K562 (cell line): ENCODE measurements around the gene GPSM3. TPM values are rescaled to one million over a fixed set of nuclear protein-coding genes. Genes with fewer than 3 reads are reported as not detected.

Experiments
- ATAC-seq: fragments of 200-7000 bp; cut with Tn5 transposase; 3 replicates; pipeline ENCODE4 v1.9.1; 2020; ENCODE audit warnings: moderate library complexity
- BruUV-seq: library from RNA; stranded (reverse); fragments of 400-500 nt; replicated peaks from 2 replicates; lab custom pipeline; 2021; lab: Mats Ljungman, UMichigan
- CTCF ChIA-PET: fragments of 300-600 bp; formaldehyde crosslinking; extraction: SDS; loops from one replicate; lab custom pipeline; 2021; ENCODE audit warnings: low intra/inter-chr PET ratio; lab: Yijun Ruan, JAX
- POLR2A ChIA-PET: fragments of 300-600, 350-650 bp; sonication (Branson Sonifier 250); formaldehyde crosslinking; extraction: SDS; loops from one replicate; lab custom pipeline; 2021; ENCODE audit warnings: antibody characterized with exemption, inconsistent platforms; lab: Yijun Ruan, JAX
- DNase-seq, 4 experiments: peaks; one replicate each; pipeline versions ENCODE4 v3.0.0 to v3.0.0-alpha.2; 2011 to 2018; ENCODE audit warnings: low spot score in 3 of 4, mixed read lengths in 3 of 4; ENCODE audit errors: extremely low read depth in 1 of 4
- FAIRE-seq: peaks from 2 replicates; lab custom pipeline; 2011; peaks lifted over from hg19 to GRCh38; lab: Jason Lieb, UNC
- H2AFZ ChIP-seq: 2 replicates; pipeline ENCODE4 v1.6.0; 2011; ENCODE audit warnings: low read depth, low read length, control low read depth, inconsistent platforms
- H3K27ac ChIP-seq: fragments of 200-600 bp; 3 replicates; pipeline ENCODE4 v1.8.0; 2011; ENCODE audit warnings: low read depth, mild to moderate bottlenecking, control low read depth, inconsistent platforms, low read length, moderate library complexity, mixed read lengths; ENCODE audit errors: extremely low read depth
- H3K27me3 ChIP-seq, 2 experiments: fragments of 300-600 bp in 1 of 2; 2 replicates in 1 of 2; 3 replicates in 1 of 2; pipeline versions ENCODE4 v1.6.0 to v1.8.0; 2011; ENCODE audit warnings: inconsistent platforms in 2 of 2, low read length in 2 of 2, mild to moderate bottlenecking in 1 of 2, mixed read lengths in 1 of 2, moderate library complexity in 1 of 2; ENCODE audit not compliant: control insufficient read depth in 2 of 2, insufficient read depth in 2 of 2
- H3K36me3 ChIP-seq: fragments of 300-600 bp; 3 replicates; pipeline ENCODE4 v1.8.0; 2011; ENCODE audit warnings: mild to moderate bottlenecking, low read length, inconsistent platforms; ENCODE audit not compliant: control insufficient read depth, insufficient read depth
- H3K4me1 ChIP-seq, 2 experiments: fragments of 200-600 bp in 1 of 2; replicated peaks in 1 of 2; 2 replicates in 1 of 2; 3 replicates in 1 of 2; pipeline versions ENCODE4 v1.5.1 to v1.8.0; 2011; ENCODE audit warnings: inconsistent platforms in 2 of 2, low read length in 2 of 2, mild to moderate bottlenecking in 1 of 2, mixed read lengths in 1 of 2, moderate library complexity in 1 of 2; ENCODE audit not compliant: control insufficient read depth in 2 of 2, insufficient read depth in 2 of 2
- H3K4me2 ChIP-seq: 2 replicates; pipeline ENCODE4 v1.6.1; 2011; ENCODE audit warnings: low read length, control low read depth, inconsistent platforms, mixed read lengths; ENCODE audit not compliant: insufficient read depth
- H3K4me3 ChIP-seq: fragments of 200-600 bp; sonication (generic), shearing (Covaris generic); 2 replicates; pipeline ENCODE4 v1.5.1; 2016; ENCODE audit warnings: control low read depth, inconsistent platforms
- H3K79me2 ChIP-seq: fragments of 200-600 bp; 3 replicates; pipeline ENCODE4 v1.8.0; 2011; ENCODE audit warnings: low read length, inconsistent platforms; ENCODE audit not compliant: control insufficient read depth, insufficient read depth
- H3K9ac ChIP-seq, 2 experiments: 2 replicates each; pipeline versions ENCODE4 v1.6.0 to v1.6.1; 2011; ENCODE audit warnings: low read depth in 2 of 2, low read length in 2 of 2, control low read depth in 1 of 2, inconsistent platforms in 1 of 2, mild to moderate bottlenecking in 1 of 2, mixed read lengths in 1 of 2; ENCODE audit not compliant: insufficient read depth in 1 of 2
- H3K9me1 ChIP-seq: one replicate; pipeline ENCODE4 v1.6.0; 2011; ENCODE audit warnings: inconsistent platforms, mild to moderate bottlenecking, low read length, moderate library complexity; ENCODE audit not compliant: control insufficient read depth, insufficient read depth
- H3K9me3 ChIP-seq: replicated peaks from 2 replicates; pipeline ENCODE4 v1.5.1; 2011; ENCODE audit warnings: low read depth, low read length, inconsistent platforms; ENCODE audit not compliant: control insufficient read depth, insufficient read depth
- H4K20me1 ChIP-seq: replicated peaks from 2 replicates; pipeline ENCODE4 v1.6.1; 2011; ENCODE audit warnings: low read length, inconsistent platforms, mixed read lengths; ENCODE audit not compliant: control insufficient read depth, insufficient read depth
- CBX8 ChIP-seq: fragments of 200-600 bp; sonication (generic); IDR thresholded peaks from 2 replicates; pipeline ENCODE4 v1.6.1; 2012; ENCODE audit warnings: borderline replicate concordance, mixed run types, low read depth, mild to moderate bottlenecking, moderate library complexity, mixed read lengths, low read length, control low read depth, inconsistent platforms; ENCODE audit not compliant: poor library complexity, severe bottlenecking; ENCODE audit errors: extremely low read depth
- CCNT2 ChIP-seq: IDR thresholded peaks from 2 replicates; pipeline ENCODE4 v1.6.1; 2011; ENCODE audit warnings: borderline replicate concordance, low read depth, mild to moderate bottlenecking, moderate library complexity, mixed read lengths, low read length; ENCODE audit not compliant: insufficient read length; ENCODE audit errors: extremely low read depth
- FOXJ3 ChIP-seq: sonication (generic); formaldehyde crosslinking; IDR thresholded peaks from 2 replicates; pipeline ENCODE4 v1.4.0; 2020; ENCODE audit warnings: mild to moderate bottlenecking, missing genetic modification reagents
- HIVEP1 ChIP-seq: fragments of 250-450 bp; sonication (Bioruptor Pico); IDR thresholded peaks from 2 replicates; pipeline ENCODE4 v1.4.0; 2020; ENCODE audit warnings: mild to moderate bottlenecking
- KDM2B ChIP-seq: fragments of 250-450 bp; sonication (Bioruptor Pico); IDR thresholded peaks from 2 replicates; pipeline ENCODE4 v1.8.0; 2021; ENCODE audit warnings: mild to moderate bottlenecking, moderate library complexity
- MTA1 ChIP-seq: fragments of 450-650 bp; IDR thresholded peaks from 2 replicates; pipeline ENCODE4 v1.6.1; 2017; ENCODE audit warnings: borderline replicate concordance
- NR1H2 ChIP-seq: sonication (generic); formaldehyde crosslinking; IDR thresholded peaks from 2 replicates; pipeline ENCODE4 v1.4.0; 2020; ENCODE audit warnings: mild to moderate bottlenecking, missing genetic modification reagents
- PPARD ChIP-seq: fragments of 250-450 bp; sonication (Bioruptor Pico); IDR thresholded peaks from 2 replicates; pipeline ENCODE4 v1.8.0; 2022; ENCODE audit warnings: inconsistent platforms, mild to moderate bottlenecking, moderate library complexity
- SMAD4 ChIP-seq: fragments of 250-450 bp; sonication (Bioruptor Pico); conservative IDR thresholded peaks from 2 replicates; pipeline ENCODE4 v1.8.0; 2021; ENCODE audit warnings: inconsistent platforms, mild to moderate bottlenecking, moderate library complexity
- TCF7L2 ChIP-seq: fragments of 150-350 bp; IDR thresholded peaks from 2 replicates; pipeline ENCODE4 v1.6.1; 2016; ENCODE audit warnings: low read depth, mild to moderate bottlenecking, low read length, moderate library complexity
- ZNF274 ChIP-seq: IDR thresholded peaks from 2 replicates; pipeline ENCODE4 v1.6.1; 2011; ENCODE audit warnings: low read depth, mild to moderate bottlenecking, low read length, moderate library complexity, borderline replicate concordance
- ZNF507 ChIP-seq: conservative IDR thresholded peaks from 2 replicates; pipeline ENCODE4 v1.6.1; 2017; ENCODE audit warnings: missing genetic modification characterization, missing compliant biosample characterization
- in situ Hi-C: fragments of 300-500 bp; cut with MboI; formaldehyde crosslinking; loops from 4 replicates; pipeline ENCODE4 v1.15.0; 2018; ENCODE audit warnings: inconsistent platforms, mixed read lengths
- intact Hi-C: fragments of 100-400 bp; cut with micrococcal nuclease; formaldehyde crosslinking; loops from 2 replicates; pipeline ENCODE4 v1.14.2; 2022
- polyA plus RNA-seq, 8 experiments: library from polyadenylated mRNA; depleted of rRNA in 4 of 8; stranded (reverse) in 5 of 8; unstranded in 3 of 8; fragments of >200 nt; fragmentation: Nextera tagmentation in 2 of 8; fragmentation: Illumina TruSeq in 1 of 8; extraction: Ambion mirVana in 2 of 8; extraction: Trizol in 1 of 8; gene quantifications; 2 replicates each; pipeline versions ENCODE4 v1.2.1 to v1.2.3, GENCODE V29; 2011 to 2014; ENCODE audit warnings: inconsistent platforms in 1 of 8, missing spikeins in 1 of 8
- total RNA-seq, 7 experiments: library from RNA; depleted of rRNA in 6 of 7; stranded (reverse); fragments of >200 nt in 6 of 7; fragmentation: Illumina TruSeq in 2 of 7; extraction: Trizol in 2 of 7; gene quantifications; 2 replicates each; pipeline versions ENCODE4 v1.2.1 to v1.2.3, GENCODE V29; 2011 to 2021; ENCODE audit warnings: low replicate concordance in 1 of 7
- TF ChIP-seq, protein P1 (sequence below): fragments of 450-650 bp; IDR thresholded peaks from 2 replicates; pipeline ENCODE4 v1.6.1; 2016; ENCODE audit warnings: mild to moderate bottlenecking
- TF ChIP-seq, protein P2 (sequence below): fragments of 450-650 bp; formaldehyde crosslinking; IDR thresholded peaks from 2 replicates; pipeline ENCODE4 v1.4.0; 2020; ENCODE audit warnings: mild to moderate bottlenecking, mixed read lengths
- TF ChIP-seq, protein P3 (sequence below): fragments of 250-450 bp; sonication (Bioruptor Pico); IDR thresholded peaks from 2 replicates; pipeline ENCODE4 v1.5.0; 2021; ENCODE audit warnings: mild to moderate bottlenecking, moderate library complexity

Gene GPSM3
- total and polyA plus RNA-seq, 9 of the 15 experiments (the other 6 are each of a cell fraction or from before 2014, with no cell fraction given) = 5.3 to 42.6 (median 24.4) TPM

GRCh38 chr6:32164295-32164694, 28.1 kb downstream of the GPSM3 start, which contains the start of gene EGFL8:
TSS of gene EGFL8 (plus strand) at chr6:32164595. CDS start at chr6:32166166, 1,571 bp downstream.
- DNase-seq (no peak), FAIRE-seq (no peak), ATAC-seq (no peak)
- Histone ChIP-seq H2AFZ (no peak within 1 kb of the TSS), H3K27ac (no peak within 1 kb of the TSS; the same call in 2 of the 3 replicates), H3K27me3 (no peaks in the 10 kb centered on the region), H3K9me1 (no peaks in the 10 kb centered on the region), H4K20me1 (no peaks in the 10 kb centered on the region), H3K4me2 (no peak within 1 kb of the TSS), H3K9ac (peak within 1 kb of the TSS in 1 of 2 experiments; percentile 50; a peak in 1 of 4 replicates), H3K4me1 (peaks cover 35 to 39% of the 10 kb centered on the region in 2 experiments), H3K9me3 (no peaks in the 10 kb centered on the region), H3K4me3 (no peak within 1 kb of the TSS), H3K36me3 (peaks cover 66% of the 10 kb centered on the region), H3K79me2 (peaks cover 3% of the 10 kb centered on the region; the same call in 1 of the 3 replicates)
- in situ Hi-C loops = no loop called here
- intact Hi-C loops = no loop called here
- BruUV-seq = no TSS peak
- TF ChIP-seq SMAD4 (CRISPR knock-in tag) (no peak), CCNT2 (no peak), ZNF274 (no peak), NR1H2 (CRISPR knock-in tag) (no peak), HIVEP1 (CRISPR knock-in tag) (no peak), MTA1 (no peak), CBX8 (no peak), ZNF507 (tag) (no peak), KDM2B (CRISPR knock-in tag) (no peak), TCF7L2 (no peak), FOXJ3 (CRISPR knock-in tag) (no peak), PPARD (CRISPR knock-in tag) (no peak)
- TF ChIP-seq, protein P1, sequence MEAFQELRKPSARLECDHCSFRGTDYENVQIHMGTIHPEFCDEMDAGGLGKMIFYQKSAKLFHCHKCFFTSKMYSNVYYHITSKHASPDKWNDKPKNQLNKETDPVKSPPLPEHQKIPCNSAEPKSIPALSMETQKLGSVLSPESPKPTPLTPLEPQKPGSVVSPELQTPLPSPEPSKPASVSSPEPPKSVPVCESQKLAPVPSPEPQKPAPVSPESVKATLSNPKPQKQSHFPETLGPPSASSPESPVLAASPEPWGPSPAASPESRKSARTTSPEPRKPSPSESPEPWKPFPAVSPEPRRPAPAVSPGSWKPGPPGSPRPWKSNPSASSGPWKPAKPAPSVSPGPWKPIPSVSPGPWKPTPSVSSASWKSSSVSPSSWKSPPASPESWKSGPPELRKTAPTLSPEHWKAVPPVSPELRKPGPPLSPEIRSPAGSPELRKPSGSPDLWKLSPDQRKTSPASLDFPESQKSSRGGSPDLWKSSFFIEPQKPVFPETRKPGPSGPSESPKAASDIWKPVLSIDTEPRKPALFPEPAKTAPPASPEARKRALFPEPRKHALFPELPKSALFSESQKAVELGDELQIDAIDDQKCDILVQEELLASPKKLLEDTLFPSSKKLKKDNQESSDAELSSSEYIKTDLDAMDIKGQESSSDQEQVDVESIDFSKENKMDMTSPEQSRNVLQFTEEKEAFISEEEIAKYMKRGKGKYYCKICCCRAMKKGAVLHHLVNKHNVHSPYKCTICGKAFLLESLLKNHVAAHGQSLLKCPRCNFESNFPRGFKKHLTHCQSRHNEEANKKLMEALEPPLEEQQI = no peak
- TF ChIP-seq, protein P2, sequence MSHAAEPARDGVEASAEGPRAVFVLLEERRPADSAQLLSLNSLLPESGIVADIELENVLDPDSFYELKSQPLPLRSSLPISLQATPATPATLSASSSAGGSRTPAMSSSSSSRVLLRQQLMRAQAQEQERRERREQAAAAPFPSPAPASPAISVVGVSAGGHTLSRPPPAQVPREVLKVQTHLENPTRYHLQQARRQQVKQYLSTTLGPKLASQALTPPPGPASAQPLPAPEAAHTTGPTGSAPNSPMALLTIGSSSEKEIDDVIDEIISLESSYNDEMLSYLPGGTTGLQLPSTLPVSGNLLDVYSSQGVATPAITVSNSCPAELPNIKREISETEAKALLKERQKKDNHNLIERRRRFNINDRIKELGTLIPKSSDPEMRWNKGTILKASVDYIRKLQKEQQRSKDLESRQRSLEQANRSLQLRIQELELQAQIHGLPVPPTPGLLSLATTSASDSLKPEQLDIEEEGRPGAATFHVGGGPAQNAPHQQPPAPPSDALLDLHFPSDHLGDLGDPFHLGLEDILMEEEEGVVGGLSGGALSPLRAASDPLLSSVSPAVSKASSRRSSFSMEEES = no peak
- TF ChIP-seq, protein P3, sequence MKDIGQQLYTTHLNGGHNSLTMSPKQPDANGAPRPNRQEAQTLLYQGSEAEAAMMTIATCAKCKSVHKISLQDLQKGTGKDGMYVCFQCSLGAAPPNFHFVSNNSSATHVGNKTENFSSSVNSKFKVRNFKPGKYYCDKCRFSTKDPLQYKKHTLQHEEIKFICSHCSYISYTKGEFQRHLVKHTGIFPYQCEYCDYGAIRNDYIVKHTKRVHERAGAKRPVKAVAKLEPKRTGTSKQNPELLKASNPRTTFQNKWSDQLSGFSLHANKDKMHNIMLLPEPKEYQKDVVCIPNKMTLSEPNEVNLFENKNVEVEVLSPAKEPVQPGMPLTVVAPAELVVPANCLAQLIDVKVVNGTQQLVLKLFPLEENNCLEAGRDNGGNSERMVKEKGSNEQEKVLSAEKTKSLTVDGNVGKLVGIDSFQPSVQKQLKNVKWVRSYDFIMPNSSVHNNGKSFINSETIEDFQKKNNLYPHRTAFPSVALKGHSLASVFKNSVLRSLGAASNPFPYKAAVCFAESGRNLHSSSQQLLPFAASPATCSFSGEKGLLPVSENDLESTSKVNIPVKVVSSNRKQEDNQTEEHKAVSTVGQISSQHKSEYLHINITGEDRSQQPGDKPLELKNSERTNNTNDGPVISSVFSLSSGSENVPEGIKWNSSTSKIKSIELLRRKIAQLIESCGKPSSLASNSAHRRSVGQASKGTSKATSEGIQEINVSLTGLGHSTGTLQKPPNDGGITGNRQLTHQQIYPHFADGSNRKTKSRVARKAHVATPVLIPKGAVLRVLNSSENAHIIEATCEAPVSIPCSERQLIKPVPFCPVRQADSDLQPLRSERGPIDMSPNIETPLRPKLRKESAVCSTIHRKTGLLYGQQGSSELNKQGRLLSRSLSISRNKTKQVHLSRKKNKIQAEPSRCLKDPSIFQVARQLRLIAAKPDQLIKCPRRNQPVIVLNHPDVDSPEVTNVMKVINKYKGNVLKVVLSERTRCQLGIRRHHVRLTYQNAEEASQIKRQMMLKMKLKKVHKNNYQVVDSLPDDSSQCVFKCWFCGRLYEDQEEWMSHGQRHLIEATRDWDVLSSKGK = no peak
- CTCF ChIA-PET = no interaction called here
- POLR2A ChIA-PET = interaction anchor here (0.8 to 4.6 kb wide), 7 partner anchors 8 to 35 kb away, joined by 3 to 30 read pairs (median 5); partner anchors contain the start of genes AGPAT1, FKBPL, PRRT1 and RNF5
